Skin epidermis (tissue), 12 donors: Measurements from ENCODE around the gene VIPR2.
"Not testable (repeated sequence)": the region's sequence is repeated elsewhere in the genome, so short reads cannot be mapped to it uniquely, and the experiment has no call there.

Experiments
- H3K27ac ChIP-seq, 21 experiments: fragments of 200-600 bp; sonication (generic) in 11 of 21; one replicate each; pipeline ENCODE4 v1.5.0; 2020; ENCODE audit warnings: mild to moderate bottlenecking in 3 of 21, inconsistent platforms in 2 of 21, moderate library complexity in 2 of 21
- H3K4me3 ChIP-seq, 7 experiments: fragments of 200-600 bp; sonication (generic) in 2 of 7; one replicate each; pipeline ENCODE4 v1.5.0; 2020; ENCODE audit warnings: inconsistent platforms in 2 of 7, mild to moderate bottlenecking in 2 of 7, moderate library complexity in 1 of 7

The VIPR2 gene

GRCh38 chr7:158988302-158988862, 156.3 kb downstream of the VIPR2 start:
- Histone ChIP-seq H3K4me3 (no peak overlapping the region), H3K27ac (no peak overlapping the region)

GRCh38 chr7:158987691-158988090, 157.0 kb downstream of the VIPR2 start:
- H3K4me3 ChIP-seq, result no peak overlapping the region
- H3K27ac ChIP-seq, result no peak overlapping the region

GRCh38 chr7:158985583-158985982, 159.1 kb downstream of the VIPR2 start:
- Histone ChIP-seq H3K27ac (no peak overlapping the region), H3K4me3 (no peak overlapping the region)

- H3K27ac ChIP-seq, H3K4me3 ChIP-seq: not testable (repeated sequence)
Measured at GRCh38 chr7:158984007-158984406, 160.7 kb downstream of the VIPR2 start.

GRCh38 chr7:158982080-158982479, 162.6 kb downstream of the VIPR2 start:
- not testable (repeated sequence) for H3K27ac ChIP-seq, H3K4me3 ChIP-seq

GRCh38 chr7:158979635-158980351, 164.9 kb downstream of the VIPR2 start:
- no peak overlapping the region for H3K27ac ChIP-seq
- H3K4me3 ChIP-seq, result no peak overlapping the region

- H3K27ac ChIP-seq, result no peak overlapping the region
- no peak overlapping the region for H3K4me3 ChIP-seq
Measured at GRCh38 chr7:158979023-158979529, 165.6 kb downstream of the VIPR2 start.
